Measurements from ENCODE around the gene COG1.

Gene COG1

DNA sequence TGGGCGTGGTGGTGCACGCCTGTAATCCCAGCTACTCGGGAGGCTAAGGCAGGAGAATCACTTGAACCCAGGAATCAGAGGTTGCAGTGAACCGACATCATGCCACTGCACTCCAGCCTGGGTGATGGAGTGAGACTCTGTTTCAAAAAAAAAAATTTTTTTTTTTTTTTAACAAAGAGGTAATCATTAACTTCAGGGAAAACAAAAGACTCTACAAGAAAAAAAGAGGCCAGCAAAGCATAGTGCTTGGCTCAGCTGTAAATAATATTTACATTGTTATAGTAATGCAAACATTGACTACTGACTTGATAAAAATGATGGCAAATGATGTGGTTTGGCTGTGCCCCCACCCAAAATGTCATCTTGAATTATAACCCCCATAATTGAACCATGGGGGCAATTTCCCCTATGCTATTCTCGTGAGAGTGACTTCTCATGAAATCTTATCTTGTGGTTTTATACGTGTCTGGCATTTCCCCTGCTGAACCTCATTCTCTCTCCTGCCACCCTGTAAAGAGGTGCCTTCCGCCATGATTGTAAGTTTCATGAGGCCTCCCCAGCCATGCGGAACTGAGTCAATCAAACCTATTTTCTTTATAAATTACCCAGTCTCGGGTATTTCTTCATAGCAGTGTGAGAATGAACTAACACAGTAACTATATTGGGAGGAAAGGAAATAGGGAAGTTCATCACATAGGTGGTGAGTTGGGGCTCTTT, 40.8 kb upstream of the COG1 start:
- DNase-seq (ENCODE audit: extremely low spot score): no peak
- ChIA-PET CTCF (interaction anchor here (1.6 kb wide), 1 partner anchor 12 kb away, joined by 3 read pairs; no protein-coding TSS in a partner anchor), POLR2A (no interaction called here)
- TF ChIP-seq, protein P1, sequence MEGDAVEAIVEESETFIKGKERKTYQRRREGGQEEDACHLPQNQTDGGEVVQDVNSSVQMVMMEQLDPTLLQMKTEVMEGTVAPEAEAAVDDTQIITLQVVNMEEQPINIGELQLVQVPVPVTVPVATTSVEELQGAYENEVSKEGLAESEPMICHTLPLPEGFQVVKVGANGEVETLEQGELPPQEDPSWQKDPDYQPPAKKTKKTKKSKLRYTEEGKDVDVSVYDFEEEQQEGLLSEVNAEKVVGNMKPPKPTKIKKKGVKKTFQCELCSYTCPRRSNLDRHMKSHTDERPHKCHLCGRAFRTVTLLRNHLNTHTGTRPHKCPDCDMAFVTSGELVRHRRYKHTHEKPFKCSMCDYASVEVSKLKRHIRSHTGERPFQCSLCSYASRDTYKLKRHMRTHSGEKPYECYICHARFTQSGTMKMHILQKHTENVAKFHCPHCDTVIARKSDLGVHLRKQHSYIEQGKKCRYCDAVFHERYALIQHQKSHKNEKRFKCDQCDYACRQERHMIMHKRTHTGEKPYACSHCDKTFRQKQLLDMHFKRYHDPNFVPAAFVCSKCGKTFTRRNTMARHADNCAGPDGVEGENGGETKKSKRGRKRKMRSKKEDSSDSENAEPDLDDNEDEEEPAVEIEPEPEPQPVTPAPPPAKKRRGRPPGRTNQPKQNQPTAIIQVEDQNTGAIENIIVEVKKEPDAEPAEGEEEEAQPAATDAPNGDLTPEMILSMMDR (IDR thresholded peaks at IDR 0.05; ENCODE audit: control extremely low read depth, extremely low read depth, low read depth, missing control alignments): no peak

DNA sequence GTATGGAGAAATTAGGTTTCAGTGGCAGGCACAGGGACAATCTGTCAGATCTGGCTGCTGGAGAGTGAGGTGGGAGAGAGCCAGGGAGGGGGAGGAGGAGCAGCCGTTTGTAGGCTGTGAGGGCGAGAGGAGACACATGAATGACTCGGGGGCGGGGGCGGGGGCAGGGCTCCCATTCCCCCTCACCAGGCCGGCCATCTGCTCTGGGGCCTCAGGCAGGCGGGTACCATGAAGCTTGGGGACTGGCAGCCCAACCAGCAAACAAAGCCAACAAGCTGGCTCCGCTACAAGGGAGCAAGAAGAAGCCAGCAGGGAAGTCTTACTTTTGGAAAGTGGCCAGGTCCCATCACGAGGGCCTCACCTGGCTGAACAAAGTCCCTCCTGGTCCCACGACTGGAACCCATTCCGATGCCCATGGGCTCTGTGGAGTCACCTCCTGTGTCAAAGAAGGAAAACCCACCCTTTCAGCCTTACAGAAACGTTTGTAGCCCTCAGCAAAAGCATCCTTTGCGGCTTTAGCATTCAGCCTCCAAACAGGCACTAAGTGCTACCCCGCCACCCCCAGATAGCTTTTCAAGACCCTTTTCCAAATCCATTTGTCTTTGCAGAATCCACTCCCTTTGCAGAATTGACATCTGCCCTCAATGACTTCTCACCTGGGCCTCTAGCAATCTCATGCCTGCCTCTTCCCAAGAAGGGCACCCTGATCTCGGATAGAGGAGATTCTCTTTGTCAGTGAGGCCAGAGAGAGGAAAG, 37.3 kb upstream of the COG1 start:
- TF ChIP-seq, protein P1 (IDR thresholded peaks at IDR 0.05; ENCODE audit: control extremely low read depth, extremely low read depth, low read depth, missing control alignments): no peak
- CTCF ChIA-PET: interaction anchor here (1.0 to 4.5 kb wide), 30 partner anchors 9 to 598 kb away, joined by 3 to 38 read pairs (median 6); partner anchors contain the start of genes SLC39A11 and SSTR2
- DNase-seq (ENCODE audit: extremely low spot score): no peak
- POLR2A ChIA-PET: no interaction called here

DNA sequence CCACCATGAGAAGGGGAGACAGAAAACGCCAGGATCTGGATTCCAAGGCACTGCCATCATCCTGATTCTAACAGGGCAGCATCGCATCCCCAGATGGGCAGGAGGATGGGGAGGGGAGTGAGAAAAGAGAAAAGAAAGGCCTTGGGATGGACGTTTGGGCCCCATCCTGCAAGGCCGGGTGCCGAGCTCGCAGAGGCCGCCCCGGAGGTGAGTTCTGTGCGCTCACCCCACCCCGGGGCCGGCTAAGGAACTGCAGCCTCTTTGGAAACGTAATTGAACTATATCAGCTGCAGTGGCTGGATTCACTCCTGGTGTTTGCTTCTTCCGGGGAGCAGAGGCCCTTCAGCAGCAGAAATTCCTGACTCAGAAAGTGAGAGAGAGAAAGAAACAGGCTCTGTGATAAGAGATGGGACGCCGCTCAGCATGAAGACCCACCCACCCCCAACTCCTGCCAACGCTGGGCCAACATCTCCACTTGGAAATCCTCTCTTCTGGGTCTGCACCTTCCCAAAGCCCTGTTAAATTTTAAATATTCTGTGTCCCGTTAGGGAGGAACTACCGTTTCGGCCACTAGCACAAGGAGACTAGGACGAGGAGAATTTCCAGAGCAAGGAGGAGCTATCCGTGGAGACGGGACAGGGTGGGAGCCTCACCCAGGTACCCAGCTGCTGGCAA, 36.6 kb upstream of the COG1 start:
- TF ChIP-seq, protein P1 (IDR thresholded peaks at IDR 0.05; ENCODE audit: control extremely low read depth, extremely low read depth, low read depth, missing control alignments): peak; percentile 83
- peak; percentile 81 for DNase-seq (ENCODE audit: extremely low spot score)
- ChIA-PET CTCF (interaction anchor here (0.7 to 4.5 kb wide), 40 partner anchors 8 to 599 kb away, joined by 3 to 38 read pairs (median 5); partner anchors contain the start of genes SLC39A11 and SSTR2), POLR2A (interaction anchor here (1.1 kb wide), 1 partner anchor 170 kb away, joined by 3 read pairs; no protein-coding TSS in a partner anchor)

DNA sequence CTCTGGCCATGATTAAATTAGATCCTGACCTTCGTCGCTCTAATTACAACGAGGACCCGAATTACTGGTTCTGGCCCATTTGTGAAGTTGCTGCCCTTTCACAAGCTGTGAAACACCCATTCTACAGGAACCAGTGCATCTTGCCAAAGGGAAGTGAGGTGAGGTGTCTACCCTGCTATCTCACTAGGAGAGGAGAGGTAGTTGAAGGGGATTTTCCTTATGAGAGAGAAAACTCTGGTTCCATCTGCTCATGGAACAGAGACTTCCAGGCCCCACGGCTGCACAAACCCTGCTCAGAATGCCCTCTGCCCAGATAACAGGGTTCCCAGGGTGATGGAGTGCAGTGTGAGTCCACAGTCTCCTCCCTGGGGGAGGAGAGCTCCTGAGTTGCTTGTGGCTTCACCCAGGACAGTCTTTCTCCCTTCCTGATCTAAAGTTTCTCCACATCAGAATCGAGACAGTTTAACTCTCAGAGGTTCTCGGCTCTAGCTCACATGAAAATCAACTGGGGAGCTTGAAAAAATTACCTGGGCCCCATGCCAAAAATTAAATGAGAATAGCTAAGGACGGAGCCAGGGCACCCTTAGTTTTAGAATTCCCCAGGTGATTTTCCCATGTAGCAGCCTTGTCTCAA, 35.9 kb upstream of the COG1 start:
- ChIA-PET CTCF (interaction anchor here (0.7 to 4.5 kb wide), 40 partner anchors 8 to 600 kb away, joined by 3 to 38 read pairs (median 5); partner anchors contain the start of genes SLC39A11 and SSTR2), POLR2A (interaction anchor here (1.1 kb wide), 1 partner anchor 171 kb away, joined by 3 read pairs; no protein-coding TSS in a partner anchor)
- DNase-seq (ENCODE audit: extremely low spot score): peak; percentile 28
- TF ChIP-seq, protein P1 (IDR thresholded peaks at IDR 0.05; ENCODE audit: control extremely low read depth, extremely low read depth, low read depth, missing control alignments): no peak

DNA sequence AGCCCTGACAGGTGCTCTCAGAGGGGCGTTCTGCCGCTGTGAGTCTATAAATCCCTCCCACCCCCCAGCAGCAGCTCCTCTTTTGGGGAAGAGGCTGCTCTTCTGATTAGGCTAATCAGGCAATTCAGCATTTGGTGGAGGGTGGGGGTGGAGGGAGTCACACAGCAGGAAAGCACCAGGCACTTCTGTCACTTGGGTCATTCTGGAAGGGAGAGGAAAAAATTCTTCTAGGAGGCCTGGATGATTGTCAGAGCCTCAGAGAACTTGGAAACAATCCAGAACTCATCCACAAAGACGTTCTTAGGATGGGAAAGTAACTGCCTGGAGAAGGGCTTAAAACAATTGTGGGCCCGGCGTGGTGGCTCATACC, 35.3 kb upstream of the COG1 start:
- no peak for DNase-seq (ENCODE audit: extremely low spot score)
- TF ChIP-seq, protein P1 (IDR thresholded peaks at IDR 0.05; ENCODE audit: control extremely low read depth, extremely low read depth, low read depth, missing control alignments): no peak
- ChIA-PET POLR2A (interaction anchor here (1.1 kb wide), 1 partner anchor 171 kb away, joined by 3 read pairs; no protein-coding TSS in a partner anchor), CTCF (interaction anchor here (1.0 to 4.5 kb wide), 20 partner anchors 7 to 600 kb away, joined by 3 to 38 read pairs (median 8); partner anchors contain the start of gene SSTR2)
